ENCODE measurements around the gene MAD1L1. TPM values are rescaled to one million over a fixed set of nuclear protein-coding genes. Genes with fewer than 3 reads are reported as not detected.

The MAD1L1 gene
- total and polyA plus RNA-seq, 8 donors: 12.8 to 469 (median 27.3) TPM

DNA sequence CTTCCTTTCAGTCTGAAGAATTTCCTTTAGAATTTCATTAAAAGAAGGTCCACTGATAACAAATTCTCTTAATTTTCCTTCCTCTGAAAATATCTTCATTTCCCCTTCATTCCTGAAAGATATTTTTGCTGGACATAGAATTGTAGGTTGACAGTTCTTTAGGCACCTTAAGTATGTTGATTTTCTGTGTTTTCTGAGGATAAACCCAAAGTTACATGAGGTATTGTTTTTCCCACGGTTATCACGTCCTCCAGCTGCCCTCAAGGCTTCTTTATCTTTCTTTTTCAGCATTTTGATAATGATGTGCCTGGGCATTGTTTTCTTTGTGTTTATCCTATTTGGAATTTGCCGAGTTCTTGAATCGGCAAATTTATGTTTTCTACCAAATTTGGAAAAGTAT is 457.4 kb downstream of the MAD1L1 start:
- H3K27me3 ChIP-seq: no peaks in the 10 kb centered on the region
- WGBS, 5 donors: 55 to 67% (median 62%) methylated on average over 4 of the region's 4 CpGs
- intact Hi-C loops (cut with DNase I; ENCODE audit: low total_unique reads): no loop called here

DNA sequence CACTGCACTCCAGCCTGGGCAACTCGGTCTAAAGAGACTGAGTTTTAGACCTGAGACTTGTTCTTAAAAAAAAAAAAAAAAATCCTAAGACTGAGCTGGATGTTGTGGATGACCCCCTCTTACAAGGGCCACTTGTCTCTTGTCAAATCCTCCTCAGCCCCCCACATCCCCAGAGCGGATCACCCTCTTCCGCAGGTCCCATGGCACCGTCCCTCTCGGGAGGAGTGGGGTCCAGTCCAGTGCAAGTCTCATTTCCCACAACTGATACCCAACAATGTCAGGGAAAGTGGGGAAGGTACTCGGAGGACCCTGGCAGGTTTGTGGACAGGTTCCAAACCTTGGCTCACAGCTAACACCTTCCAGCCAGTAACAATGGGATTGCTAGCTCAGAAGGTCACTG is 462.4 kb downstream of the MAD1L1 start:
- 83 to 92% (median 89%) methylated on average over 6 of the region's 6 CpGs for WGBS, 5 donors
- Histone ChIP-seq H3K36me3 (no peaks in the 10 kb centered on the region), H3K9me3 (peaks cover 0 to 11% (median 3%) of the 10 kb centered on the region in 4 donors), H3K4me1 (no peaks in the 10 kb centered on the region), H3K27ac (no peak overlapping the region), H3K4me3 (no peak overlapping the region), H3K27me3 (peaks cover 0 to 14% (median 0%) of the 10 kb centered on the region in 3 donors)
- DNase-seq: peak in 1 of 2 donors; percentile 1
- TF ChIP-seq POLR2A (IDR thresholded peaks at IDR 0.05) (no peak), POLR2AphosphoS5 (IDR thresholded peaks at IDR 0.05) (no peak), EP300 (IDR thresholded peaks at IDR 0.05) (no peak)
- TF ChIP-seq, protein P1, sequence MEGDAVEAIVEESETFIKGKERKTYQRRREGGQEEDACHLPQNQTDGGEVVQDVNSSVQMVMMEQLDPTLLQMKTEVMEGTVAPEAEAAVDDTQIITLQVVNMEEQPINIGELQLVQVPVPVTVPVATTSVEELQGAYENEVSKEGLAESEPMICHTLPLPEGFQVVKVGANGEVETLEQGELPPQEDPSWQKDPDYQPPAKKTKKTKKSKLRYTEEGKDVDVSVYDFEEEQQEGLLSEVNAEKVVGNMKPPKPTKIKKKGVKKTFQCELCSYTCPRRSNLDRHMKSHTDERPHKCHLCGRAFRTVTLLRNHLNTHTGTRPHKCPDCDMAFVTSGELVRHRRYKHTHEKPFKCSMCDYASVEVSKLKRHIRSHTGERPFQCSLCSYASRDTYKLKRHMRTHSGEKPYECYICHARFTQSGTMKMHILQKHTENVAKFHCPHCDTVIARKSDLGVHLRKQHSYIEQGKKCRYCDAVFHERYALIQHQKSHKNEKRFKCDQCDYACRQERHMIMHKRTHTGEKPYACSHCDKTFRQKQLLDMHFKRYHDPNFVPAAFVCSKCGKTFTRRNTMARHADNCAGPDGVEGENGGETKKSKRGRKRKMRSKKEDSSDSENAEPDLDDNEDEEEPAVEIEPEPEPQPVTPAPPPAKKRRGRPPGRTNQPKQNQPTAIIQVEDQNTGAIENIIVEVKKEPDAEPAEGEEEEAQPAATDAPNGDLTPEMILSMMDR (IDR thresholded peaks at IDR 0.05): no peak
- intact Hi-C loops (cut with DNase I; ENCODE audit: low total_unique reads): no loop called here

More for the DNA sequence above, 457.4 kb downstream of the MAD1L1 start:
- no peaks in the 10 kb centered on the region for H3K36me3 ChIP-seq
- TF ChIP-seq EP300 (IDR thresholded peaks at IDR 0.05): no peak
- TF ChIP-seq POLR2AphosphoS5 (IDR thresholded peaks at IDR 0.05): no peak
- no peak for TF ChIP-seq POLR2A (IDR thresholded peaks at IDR 0.05)
- TF ChIP-seq, protein P1 (IDR thresholded peaks at IDR 0.05): no peak
- H3K9me3 ChIP-seq: peaks cover 0 to 28% (median 17%) of the 10 kb centered on the region in 4 donors
- DNase-seq: no peak
- H3K4me3 ChIP-seq: no peak overlapping the region
- H3K27ac ChIP-seq: no peak overlapping the region
- no peaks in the 10 kb centered on the region for H3K4me1 ChIP-seq

- TF ChIP-seq EP300 (IDR thresholded peaks at IDR 0.05) (no peak), POLR2A (IDR thresholded peaks at IDR 0.05) (no peak), POLR2AphosphoS5 (IDR thresholded peaks at IDR 0.05) (no peak)
- TF ChIP-seq, protein P1 (IDR thresholded peaks at IDR 0.05): no peak
- H3K9me3 ChIP-seq: peaks cover 0 to 13% (median 4%) of the 10 kb centered on the region in 4 donors
- peaks cover 0 to 14% (median 0%) of the 10 kb centered on the region in 3 donors for H3K27me3 ChIP-seq
- H3K4me3 ChIP-seq: no peak overlapping the region
- no peak overlapping the region for H3K27ac ChIP-seq
- no peaks in the 10 kb centered on the region for H3K36me3 ChIP-seq
- H3K4me1 ChIP-seq: no peaks in the 10 kb centered on the region
- WGBS, 5 donors: 93 to 97% (median 95%) methylated on average over 53 to 54 of the region's 54 CpGs
- peak in 1 of 2 donors; percentile 23 for DNase-seq
- intact Hi-C loops (cut with DNase I; ENCODE audit: low total_unique reads): no loop called here
Measured at GRCh38 chr7:1769286-1770200, 463.2 kb downstream of the MAD1L1 start.

GRCh38 chr7:1768832-1769231 is 463.9 kb downstream of the MAD1L1 start:
- WGBS, 5 donors: 85 to 96% (median 89%) methylated on average over 7 of the region's 7 CpGs

More at GRCh38 chr7:1768832-1769231, 463.9 kb downstream of the MAD1L1 start:
- Histone ChIP-seq H3K9me3 (peaks cover 0 to 19% (median 11%) of the 10 kb centered on the region in 4 donors), H3K27ac (no peak overlapping the region), H3K27me3 (peaks cover 0 to 14% (median 0%) of the 10 kb centered on the region in 3 donors), H3K36me3 (no peaks in the 10 kb centered on the region), H3K4me1 (no peaks in the 10 kb centered on the region), H3K4me3 (no peak overlapping the region)
- DNase-seq: no peak
- intact Hi-C loops (cut with DNase I; ENCODE audit: low total_unique reads): no loop called here
- TF ChIP-seq EP300 (IDR thresholded peaks at IDR 0.05) (no peak), POLR2A (IDR thresholded peaks at IDR 0.05) (no peak), POLR2AphosphoS5 (IDR thresholded peaks at IDR 0.05) (no peak)
- TF ChIP-seq, protein P1 (IDR thresholded peaks at IDR 0.05): no peak
